22Rv1 (cell line): ENCODE data around the gene SMCHD1.

ENCODE experiments used
- H3K27ac ChIP-seq: fragments of 450-650 bp; 2 replicates; pipeline ENCODE4 v1.5.1; 2017
- ZFX ChIP-seq: fragments of 450-650 bp; IDR thresholded peaks from 2 replicates; pipeline ENCODE4 v1.6.1; 2017; ENCODE audit warnings: antibody characterized with exemption, borderline replicate concordance
- TF ChIP-seq, protein P1 (sequence below): fragments of 450-650 bp; IDR thresholded peaks from 2 replicates; pipeline ENCODE4 v1.5.1; 2017; ENCODE audit warnings: mild to moderate bottlenecking

Gene SMCHD1

DNA sequence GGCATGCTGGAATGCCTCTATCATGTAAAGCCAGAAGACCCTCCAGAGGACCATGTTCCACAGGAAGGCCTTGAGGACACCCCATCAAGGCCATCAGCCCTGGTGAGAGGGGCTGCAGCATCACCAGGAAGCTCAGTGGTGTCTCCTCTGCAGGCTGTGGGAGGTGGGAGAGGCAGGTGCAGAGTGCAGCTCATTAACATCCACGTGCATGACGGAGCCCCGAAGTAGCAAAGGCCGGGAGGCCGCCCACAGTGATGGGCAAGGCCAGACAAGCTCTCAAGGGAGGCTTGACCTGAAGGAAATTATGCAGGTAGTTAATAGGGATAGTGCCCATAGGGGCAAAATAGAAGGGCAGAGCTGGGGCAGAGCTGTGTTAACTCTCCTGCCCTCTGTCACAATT is 30.3 kb upstream of the SMCHD1 start:
- H3K27ac ChIP-seq: no peak overlapping the region
- no peak for TF ChIP-seq ZFX
- TF ChIP-seq, protein P1, sequence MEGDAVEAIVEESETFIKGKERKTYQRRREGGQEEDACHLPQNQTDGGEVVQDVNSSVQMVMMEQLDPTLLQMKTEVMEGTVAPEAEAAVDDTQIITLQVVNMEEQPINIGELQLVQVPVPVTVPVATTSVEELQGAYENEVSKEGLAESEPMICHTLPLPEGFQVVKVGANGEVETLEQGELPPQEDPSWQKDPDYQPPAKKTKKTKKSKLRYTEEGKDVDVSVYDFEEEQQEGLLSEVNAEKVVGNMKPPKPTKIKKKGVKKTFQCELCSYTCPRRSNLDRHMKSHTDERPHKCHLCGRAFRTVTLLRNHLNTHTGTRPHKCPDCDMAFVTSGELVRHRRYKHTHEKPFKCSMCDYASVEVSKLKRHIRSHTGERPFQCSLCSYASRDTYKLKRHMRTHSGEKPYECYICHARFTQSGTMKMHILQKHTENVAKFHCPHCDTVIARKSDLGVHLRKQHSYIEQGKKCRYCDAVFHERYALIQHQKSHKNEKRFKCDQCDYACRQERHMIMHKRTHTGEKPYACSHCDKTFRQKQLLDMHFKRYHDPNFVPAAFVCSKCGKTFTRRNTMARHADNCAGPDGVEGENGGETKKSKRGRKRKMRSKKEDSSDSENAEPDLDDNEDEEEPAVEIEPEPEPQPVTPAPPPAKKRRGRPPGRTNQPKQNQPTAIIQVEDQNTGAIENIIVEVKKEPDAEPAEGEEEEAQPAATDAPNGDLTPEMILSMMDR: no peak

DNA sequence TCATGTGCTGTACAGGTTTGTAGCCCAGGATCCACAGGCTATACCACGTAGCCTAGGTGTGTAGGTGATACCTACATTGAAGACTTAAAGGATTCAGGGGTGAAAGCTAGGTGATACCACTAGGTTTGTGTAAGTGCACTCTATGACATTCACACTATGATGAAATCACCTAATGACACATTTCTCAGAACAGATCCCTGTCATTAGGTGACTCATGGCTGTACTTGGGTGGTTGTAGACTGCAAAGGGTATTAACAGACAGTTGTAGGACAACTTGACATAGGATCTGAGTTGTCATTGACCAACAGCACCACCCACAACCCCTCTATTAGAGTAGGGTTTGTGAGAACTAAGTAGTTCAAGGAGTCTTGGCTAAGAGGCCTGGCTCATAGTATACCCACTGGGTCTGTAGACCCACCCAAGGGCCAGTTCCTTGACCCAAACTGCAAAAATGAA is 27.7 kb upstream of the SMCHD1 start:
- TF ChIP-seq ZFX: no peak

DNA sequence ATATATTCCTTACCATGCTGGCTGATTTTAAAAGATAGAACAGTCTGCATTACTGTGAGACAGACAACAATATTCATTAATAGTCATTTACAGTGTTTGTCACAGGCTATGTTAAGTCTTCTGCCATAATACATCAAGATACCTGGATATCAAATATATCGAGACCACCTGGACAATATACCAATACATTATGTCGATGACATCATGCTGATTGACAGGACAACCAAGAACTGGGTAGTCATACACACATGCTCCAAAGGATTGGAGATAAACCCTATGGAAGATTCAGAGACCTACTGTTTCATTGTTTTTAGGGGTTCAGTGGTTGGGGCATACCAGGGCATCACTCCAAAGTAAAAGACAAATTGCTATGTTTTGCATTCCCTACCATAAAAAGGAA is 26.5 kb upstream of the SMCHD1 start:
- H3K27ac ChIP-seq: no peak overlapping the region
- TF ChIP-seq ZFX: no peak
- TF ChIP-seq, protein P1: no peak

More for the DNA sequence above, 27.7 kb upstream of the SMCHD1 start:
- no peak overlapping the region for H3K27ac ChIP-seq

DNA sequence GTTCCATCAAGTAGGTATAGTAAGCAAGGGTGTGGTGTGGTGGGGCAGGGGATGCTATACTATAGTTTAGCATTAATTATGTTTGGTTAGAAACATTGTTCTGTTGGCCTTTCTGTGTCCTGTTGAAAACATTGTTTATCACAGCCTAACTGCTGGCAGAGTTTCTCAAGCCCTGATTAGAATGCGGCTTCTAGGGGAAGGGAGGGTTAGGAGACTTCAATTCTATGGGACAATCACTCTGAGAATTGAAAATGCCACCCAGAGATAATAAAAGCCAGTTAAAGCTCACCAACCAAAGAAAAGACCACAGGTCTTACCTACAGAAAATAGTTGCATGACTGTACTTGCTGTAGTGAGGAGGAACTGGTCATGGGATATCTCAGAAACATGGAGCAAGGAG is 19.9 kb upstream of the SMCHD1 start:
- no peak for TF ChIP-seq ZFX
- TF ChIP-seq, protein P1: no peak
- H3K27ac ChIP-seq: no peak overlapping the region

DNA sequence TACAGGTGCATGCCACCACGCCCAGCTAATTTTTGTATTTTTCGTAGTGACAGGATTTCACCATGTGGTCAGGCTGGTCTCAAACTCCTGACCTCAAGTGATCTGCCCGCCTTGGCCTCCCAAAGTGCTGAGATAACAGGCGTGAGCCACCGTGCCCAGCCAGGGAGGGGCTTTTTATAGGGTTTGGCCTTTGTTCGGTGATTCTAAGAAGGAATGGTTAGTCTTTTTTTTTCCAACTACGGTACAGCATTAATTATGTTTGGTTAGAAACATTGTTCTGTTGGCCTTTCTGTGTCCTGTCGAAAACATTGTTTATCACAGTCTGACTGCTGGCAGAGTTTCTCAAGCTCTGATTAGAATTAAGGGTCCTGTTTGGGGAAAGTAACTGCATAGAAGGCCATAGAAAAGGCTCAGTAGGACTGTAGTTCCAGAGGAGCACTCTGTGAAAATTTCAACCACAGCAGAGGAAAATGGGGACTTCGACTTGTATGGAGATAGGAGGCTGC is 19.3 kb upstream of the SMCHD1 start:
- H3K27ac ChIP-seq: no peak overlapping the region
- TF ChIP-seq, protein P1: no peak
- no peak for TF ChIP-seq ZFX

DNA sequence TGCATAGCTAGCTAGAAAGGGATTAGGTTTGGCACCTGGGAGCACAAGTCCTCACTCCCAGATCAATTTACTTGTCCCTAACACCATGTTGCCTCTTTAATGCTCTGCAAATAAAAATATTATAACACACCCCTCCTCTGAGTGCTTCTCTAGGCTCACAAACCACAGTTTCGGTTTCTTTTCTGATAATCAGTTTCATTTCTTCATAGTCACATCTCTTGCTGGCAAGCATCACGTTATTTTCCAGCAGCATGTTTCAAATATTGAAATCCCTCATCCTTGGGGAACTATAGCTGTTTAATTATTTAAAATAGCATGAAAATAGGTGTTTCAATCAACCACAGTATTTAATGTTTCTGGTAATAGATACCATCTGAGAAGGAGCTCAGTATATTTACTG is 13.9 kb upstream of the SMCHD1 start:
- TF ChIP-seq, protein P1: no peak
- no peak for TF ChIP-seq ZFX
- no peak overlapping the region for H3K27ac ChIP-seq

DNA sequence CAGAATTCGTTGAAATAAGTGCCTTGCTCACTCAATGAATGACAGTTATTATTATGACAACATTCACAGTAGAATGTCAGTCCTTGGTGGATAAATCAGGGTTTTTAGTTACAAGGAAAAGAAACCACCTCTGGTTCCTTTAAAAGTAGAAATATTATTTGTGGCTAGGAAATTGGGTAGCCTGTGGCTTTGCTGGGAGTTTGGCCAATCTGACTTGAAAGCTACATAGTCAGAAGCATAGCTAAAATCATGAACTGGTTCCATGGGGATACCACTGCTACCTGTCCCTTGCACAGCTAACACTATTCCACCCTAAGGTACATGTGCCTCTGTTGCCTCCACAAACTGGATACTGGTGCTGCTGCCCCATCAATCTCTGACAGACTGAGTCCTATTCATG is 12.8 kb upstream of the SMCHD1 start:
- H3K27ac ChIP-seq: no peak overlapping the region
- TF ChIP-seq, protein P1: no peak
- TF ChIP-seq ZFX: no peak

DNA sequence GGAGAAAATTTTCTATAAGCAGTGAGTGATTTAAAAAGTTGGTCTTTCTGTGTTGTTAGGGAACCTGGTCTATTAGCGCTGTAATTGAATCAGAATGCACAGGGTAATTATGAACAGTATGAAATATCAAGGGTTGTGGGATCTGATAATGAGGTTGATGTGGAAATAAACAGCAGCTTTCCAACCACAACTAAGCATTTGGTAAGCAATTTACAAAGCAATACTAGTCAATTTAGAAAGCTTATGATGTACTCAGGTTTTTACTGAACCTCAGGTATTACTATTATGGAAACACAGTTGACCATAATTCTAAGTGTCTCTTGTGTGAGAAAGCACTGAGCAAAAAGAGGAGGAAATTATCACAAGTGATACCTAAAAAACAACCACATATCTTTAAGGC is 11.0 kb upstream of the SMCHD1 start:
- H3K27ac ChIP-seq: no peak overlapping the region
- no peak for TF ChIP-seq ZFX
- TF ChIP-seq, protein P1: no peak
